Upper lobe of right lung (tissue), 1 donor: ENCODE measurements around the gene AHSP. TPM values are rescaled to one million over a fixed set of nuclear protein-coding genes. Genes with fewer than 3 reads are reported as not detected.
"Not testable (repeated sequence)": the region's sequence is repeated elsewhere in the genome, so short reads cannot be mapped to it uniquely, and the experiment has no call there.

Source experiments
- ATAC-seq: fragments of 200-7000 bp; cut with Tn5 transposase; one replicate; pipeline ENCODE4 v1.9.1; 2020; ENCODE audit warnings: mild to moderate bottlenecking, moderate library complexity
- DNase-seq: peaks from one replicate; pipeline ENCODE4 v3.0.0-alpha.2; 2020
- H3K27ac ChIP-seq: fragments of 200-600 bp; one replicate; pipeline ENCODE4 v1.8.0; 2022
- H3K27me3 ChIP-seq: fragments of 200-600 bp; one replicate; pipeline ENCODE4 v1.8.0; 2022; ENCODE audit warnings: mild to moderate bottlenecking
- H3K36me3 ChIP-seq: fragments of 200-600 bp; one replicate; pipeline ENCODE4 v1.8.0; 2022
- H3K4me1 ChIP-seq: fragments of 200-600 bp; one replicate; pipeline ENCODE4 v1.8.0; 2022
- H3K4me3 ChIP-seq: fragments of 200-600 bp; one replicate; pipeline ENCODE4 v1.8.0; 2022; ENCODE audit warnings: mild to moderate bottlenecking
- H3K9me3 ChIP-seq: fragments of 200-600 bp; one replicate; pipeline ENCODE4 v1.8.0; 2022
- intact Hi-C: fragments of 100-400 bp; cut with DNase I; formaldehyde crosslinking; loops from one replicate; pipeline ENCODE4 v1.11.0; 2022
- total RNA-seq: library from RNA; stranded (reverse); fragmentation: NEBNext Ultra II Directional; extraction: Animal tissue kit (Norgen Biotek cat#: 25700); gene quantifications from one replicate; pipeline ENCODE4 v1.2.1, GENCODE V29; 2021
- TF ChIP-seq, protein P1 (sequence below): fragments of 200-600 bp; IDR thresholded peaks from one replicate; pipeline ENCODE4 v1.8.0; 2022; ENCODE audit warnings: antibody characterized with exemption
- donor health status: DM: no; HTN: yes; CAD: no; lungs with severe emphysema.

The AHSP gene
- total RNA-seq, 1 donor from 2014 or later: not detected

DNA sequence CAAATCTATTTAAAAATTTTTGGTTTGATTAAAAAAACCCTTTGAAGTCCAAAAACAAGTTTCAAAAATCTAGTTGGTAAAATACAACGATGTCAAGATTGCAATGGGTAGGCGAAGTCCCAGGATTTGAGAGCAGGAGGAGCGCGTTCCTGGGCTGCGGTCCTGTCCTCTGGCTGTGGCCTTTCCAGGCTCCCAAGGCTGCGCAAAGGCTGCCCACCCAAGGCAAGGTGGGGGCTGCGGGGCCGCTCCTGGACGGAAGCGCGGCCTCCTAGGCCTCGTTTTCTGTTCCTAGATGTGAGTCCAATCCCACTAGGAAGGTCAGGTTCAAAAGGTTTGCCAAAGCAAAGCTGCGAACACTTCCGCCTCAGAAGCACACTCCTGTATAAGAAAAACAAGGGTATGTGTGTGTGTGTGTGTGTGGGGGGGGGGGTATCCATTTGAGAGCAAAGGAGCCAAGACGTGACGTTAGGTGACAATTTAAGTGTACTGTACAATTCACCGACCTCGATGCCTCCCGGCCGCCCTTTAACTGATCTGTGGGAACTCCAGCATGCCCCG lies 9.2 kb downstream of the AHSP start:
- DNase-seq (no peak), ATAC-seq (peak; percentile 60)
- Histone ChIP-seq H3K27me3 (peaks cover 22% of the 10 kb centered on the region), H3K4me3 (peak overlapping the region; percentile 42), H3K9me3 (no peaks in the 10 kb centered on the region), H3K4me1 (no peaks in the 10 kb centered on the region), H3K27ac (no peak overlapping the region), H3K36me3 (no peaks in the 10 kb centered on the region)
- intact Hi-C loops: no loop called here
- TF ChIP-seq, protein P1, sequence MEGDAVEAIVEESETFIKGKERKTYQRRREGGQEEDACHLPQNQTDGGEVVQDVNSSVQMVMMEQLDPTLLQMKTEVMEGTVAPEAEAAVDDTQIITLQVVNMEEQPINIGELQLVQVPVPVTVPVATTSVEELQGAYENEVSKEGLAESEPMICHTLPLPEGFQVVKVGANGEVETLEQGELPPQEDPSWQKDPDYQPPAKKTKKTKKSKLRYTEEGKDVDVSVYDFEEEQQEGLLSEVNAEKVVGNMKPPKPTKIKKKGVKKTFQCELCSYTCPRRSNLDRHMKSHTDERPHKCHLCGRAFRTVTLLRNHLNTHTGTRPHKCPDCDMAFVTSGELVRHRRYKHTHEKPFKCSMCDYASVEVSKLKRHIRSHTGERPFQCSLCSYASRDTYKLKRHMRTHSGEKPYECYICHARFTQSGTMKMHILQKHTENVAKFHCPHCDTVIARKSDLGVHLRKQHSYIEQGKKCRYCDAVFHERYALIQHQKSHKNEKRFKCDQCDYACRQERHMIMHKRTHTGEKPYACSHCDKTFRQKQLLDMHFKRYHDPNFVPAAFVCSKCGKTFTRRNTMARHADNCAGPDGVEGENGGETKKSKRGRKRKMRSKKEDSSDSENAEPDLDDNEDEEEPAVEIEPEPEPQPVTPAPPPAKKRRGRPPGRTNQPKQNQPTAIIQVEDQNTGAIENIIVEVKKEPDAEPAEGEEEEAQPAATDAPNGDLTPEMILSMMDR: no peak

DNA sequence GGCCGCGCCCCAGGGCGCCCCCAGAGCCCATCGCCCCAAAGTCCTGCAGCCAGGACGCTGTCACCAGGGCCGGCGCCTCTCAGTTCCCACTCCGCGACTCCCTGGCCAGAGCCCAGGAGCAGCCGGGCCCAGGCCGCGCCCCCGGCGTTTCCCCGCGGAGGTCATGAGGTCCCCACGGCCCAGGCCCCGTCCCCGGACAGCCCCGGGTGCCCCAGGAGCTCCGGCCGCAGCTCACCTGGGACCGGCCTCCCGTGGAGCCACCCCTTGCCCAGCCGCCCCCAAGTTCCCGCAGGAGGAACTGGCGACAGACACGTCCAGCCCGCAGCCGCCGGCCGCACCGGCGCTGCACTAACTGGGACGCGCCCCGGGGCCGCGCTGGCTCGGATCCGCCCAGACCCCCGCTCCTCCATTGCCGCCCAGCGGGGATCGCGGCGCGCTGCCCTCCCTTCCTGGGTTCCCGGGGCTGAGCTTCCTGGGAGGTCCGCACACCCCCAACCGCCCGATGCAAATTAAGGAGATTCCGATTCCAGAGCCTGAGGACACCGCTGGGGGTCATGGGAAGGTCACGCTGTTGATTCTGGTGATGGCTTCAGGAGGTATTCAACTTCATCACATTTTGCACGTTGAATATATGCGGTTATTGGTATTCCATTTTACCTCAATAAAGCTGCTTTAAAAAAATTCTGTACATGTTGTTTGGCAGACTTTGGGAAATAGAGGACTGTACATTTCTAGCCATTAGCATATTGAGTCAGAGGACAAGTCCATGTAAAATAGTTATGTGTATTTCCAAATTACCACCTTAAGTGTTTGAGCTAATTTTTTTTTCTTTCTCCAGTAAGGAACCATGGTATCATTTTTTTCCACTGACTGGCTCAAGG lies 9.9 kb downstream of the AHSP start:
- H3K36me3 ChIP-seq: no peaks in the 10 kb centered on the region
- TF ChIP-seq, protein P1: no peak
- DNase-seq (peak; percentile 74), ATAC-seq (peak; percentile 87)
- peaks cover 22% of the 10 kb centered on the region for H3K27me3 ChIP-seq
- H3K9me3 ChIP-seq: no peaks in the 10 kb centered on the region
- intact Hi-C loops: no loop called here
- H3K4me3 ChIP-seq: peak overlapping the region; percentile 42
- H3K4me1 ChIP-seq: no peaks in the 10 kb centered on the region
- no peak overlapping the region for H3K27ac ChIP-seq

DNA sequence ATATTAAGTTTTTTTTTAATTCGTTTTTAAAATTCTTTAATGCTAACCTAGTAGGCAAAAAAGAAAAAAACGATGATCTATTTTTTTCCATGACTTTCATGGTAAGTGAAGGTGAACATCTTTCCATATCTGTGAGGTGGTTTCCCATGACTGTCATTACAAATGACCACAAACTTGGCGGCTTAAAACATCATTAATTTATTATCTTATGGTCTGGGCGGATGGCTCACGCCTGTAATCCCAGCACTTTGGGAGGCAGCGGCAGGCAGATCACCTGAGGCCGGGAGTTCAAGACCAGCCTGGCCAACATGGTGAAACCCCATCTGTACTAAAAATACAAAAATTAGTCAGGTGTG lies 10.5 kb downstream of the AHSP start:
- H3K4me1 ChIP-seq, DNase-seq, ATAC-seq, intact Hi-C loops, H3K36me3 ChIP-seq, H3K9me3 ChIP-seq, H3K27ac ChIP-seq, H3K4me3 ChIP-seq: not testable (repeated sequence)
- peaks cover 22% of the 10 kb centered on the region for H3K27me3 ChIP-seq

DNA sequence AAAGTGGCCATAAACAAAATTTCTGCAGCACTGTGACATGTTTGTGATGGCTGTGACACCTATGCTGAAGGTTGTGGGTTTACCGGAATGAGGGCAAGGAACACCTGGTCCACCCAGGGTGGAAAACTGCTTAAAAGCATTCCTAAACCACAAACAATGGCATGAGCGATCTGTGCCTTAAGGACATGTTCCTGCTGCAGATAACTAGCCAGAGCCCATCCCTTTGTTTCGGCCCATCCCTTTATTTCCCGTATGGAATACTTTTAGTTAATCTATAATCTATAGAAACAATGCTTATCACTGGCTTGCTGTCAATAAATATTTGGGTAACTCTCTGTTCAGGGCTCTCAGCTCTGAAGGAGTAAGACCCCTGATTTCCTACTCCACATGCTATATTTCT lies 12.1 kb downstream of the AHSP start:
- H3K9me3 ChIP-seq, DNase-seq, H3K36me3 ChIP-seq, intact Hi-C loops, ATAC-seq, H3K27ac ChIP-seq, H3K4me3 ChIP-seq, H3K4me1 ChIP-seq: not testable (repeated sequence)
- H3K27me3 ChIP-seq: peaks cover 22% of the 10 kb centered on the region

DNA sequence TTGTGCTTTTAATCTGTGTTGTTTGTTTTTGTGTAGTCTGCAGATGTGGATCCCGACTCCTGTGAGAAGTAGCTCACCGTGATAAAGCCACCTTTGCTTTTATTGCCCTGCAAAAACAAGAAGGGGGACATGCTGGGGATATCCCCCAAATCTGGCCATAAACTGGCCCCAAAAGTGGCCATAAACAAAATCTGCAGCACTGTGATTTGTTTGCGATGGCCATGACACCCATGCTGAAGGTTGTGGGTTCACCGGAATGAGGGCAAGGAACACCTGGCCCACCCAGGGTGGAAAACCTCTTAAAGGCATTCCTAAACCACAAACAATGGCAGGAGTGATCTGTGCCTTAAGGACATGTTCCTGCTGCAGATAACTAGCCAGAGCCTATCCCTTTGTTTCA lies 15.1 kb downstream of the AHSP start:
- Histone ChIP-seq H3K4me3 (no peak overlapping the region), H3K27ac (no peak overlapping the region), H3K36me3 (no peaks in the 10 kb centered on the region), H3K27me3 (peaks cover 10% of the 10 kb centered on the region), H3K4me1 (no peaks in the 10 kb centered on the region), H3K9me3 (no peaks in the 10 kb centered on the region)
- TF ChIP-seq, protein P1: no peak
- DNase-seq (no peak), ATAC-seq (no peak)
- intact Hi-C loops: no loop called here

DNA sequence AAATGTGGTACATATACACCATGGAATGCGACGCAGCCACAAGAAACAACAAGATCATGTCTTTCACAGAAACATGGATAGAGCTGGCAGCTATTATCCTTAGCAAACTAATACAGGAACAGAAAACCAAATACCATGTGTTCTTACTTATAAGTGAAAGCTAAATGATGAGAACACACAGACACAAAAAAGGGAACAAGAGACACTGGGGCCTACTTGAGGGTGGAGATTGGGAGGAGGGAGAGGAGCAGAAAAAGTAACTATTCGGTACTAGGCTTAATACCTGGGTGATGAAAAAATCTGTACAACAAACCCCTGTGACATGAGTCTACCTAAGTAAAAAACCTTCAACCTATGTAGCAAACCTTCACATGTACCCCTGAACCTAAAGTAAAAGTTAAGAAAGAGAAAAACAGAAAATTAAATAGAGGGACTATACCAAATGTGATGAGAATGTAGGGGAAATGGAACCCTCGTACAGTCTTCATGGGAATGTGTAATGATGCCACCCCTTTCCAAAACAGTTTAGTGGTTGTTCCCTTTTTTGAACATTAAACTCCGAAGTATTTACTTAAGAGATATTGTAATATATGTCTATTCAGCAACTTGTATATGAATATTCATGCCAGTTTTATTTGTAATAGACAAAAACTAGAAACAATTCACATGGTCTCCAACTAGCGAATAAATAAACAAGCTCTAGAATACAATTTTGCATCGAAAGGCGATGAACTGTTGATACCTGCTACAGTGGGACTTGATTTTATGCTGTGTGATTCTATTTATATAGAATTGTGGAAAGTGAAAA lies 33.9 kb downstream of the AHSP start:
- intact Hi-C loops: no loop called here
- ATAC-seq: no peak
- Histone ChIP-seq H3K9me3 (no peaks in the 10 kb centered on the region), H3K27ac (no peak overlapping the region), H3K4me3 (no peak overlapping the region), H3K36me3 (no peaks in the 10 kb centered on the region), H3K27me3 (no peaks in the 10 kb centered on the region), H3K4me1 (no peaks in the 10 kb centered on the region)
- DNase-seq: no peak
- TF ChIP-seq, protein P1: no peak
